NCI-H1930 (cell line): ENCODE data around the gene SALL4.
"Not testable (repeated sequence)": the region's sequence is repeated elsewhere in the genome, so short reads cannot be mapped to it uniquely, and the experiment has no call there.

Source experiments
- DNase-seq, 2 experiments: peaks; one replicate each; lab custom pipeline; 2025; lab: John Stamatoyannopoulos, UW

Gene SALL4

GRCh38 chr20:51738261-51738660 is 64.1 kb downstream of the SALL4 start:
- DNase-seq, result not testable (repeated sequence)

GRCh38 chr20:51736947-51737346 is 65.4 kb downstream of the SALL4 start:
- no peak for DNase-seq

DNA sequence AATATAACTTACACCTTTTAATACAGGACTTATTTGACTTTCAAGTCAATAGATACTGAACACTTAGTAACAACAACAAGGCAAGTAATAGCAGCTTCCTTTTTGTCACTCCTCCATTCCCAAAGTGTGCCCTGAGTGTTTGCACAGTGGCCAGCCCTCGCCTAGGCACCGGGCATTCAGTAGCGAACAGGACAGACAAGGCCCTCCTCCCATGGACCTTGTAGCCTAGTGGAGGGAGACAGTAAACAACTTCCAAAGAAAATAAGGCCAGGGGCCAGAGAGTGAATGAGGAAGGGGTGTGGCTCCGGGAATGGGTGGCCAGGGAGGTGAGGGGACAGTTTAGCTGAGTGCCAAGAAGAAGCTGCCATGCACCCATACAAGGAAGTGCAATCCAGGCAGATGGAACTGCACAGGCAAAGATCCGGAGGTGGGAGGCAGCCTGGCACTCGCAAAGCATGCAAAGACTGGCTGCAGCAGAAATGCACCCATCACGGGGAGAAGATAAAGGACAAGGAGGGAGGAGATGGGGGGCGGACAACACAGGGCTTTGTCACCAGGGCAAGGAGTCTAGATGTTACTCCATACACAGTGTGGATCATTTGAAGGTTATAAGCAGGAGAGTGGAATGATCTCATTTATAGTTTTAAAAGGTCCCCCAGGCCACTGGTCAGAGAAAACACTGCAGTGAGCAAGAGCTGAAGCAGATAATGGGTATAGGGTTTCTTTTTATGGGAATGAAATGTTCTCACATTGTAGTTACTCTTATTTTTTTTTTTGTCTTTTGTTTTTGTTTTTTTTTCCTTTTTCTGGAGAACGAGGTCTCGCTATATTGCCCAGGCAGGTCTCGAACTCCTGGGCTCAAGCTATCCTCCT is 66.4 kb downstream of the SALL4 start:
- no peak for DNase-seq

DNA sequence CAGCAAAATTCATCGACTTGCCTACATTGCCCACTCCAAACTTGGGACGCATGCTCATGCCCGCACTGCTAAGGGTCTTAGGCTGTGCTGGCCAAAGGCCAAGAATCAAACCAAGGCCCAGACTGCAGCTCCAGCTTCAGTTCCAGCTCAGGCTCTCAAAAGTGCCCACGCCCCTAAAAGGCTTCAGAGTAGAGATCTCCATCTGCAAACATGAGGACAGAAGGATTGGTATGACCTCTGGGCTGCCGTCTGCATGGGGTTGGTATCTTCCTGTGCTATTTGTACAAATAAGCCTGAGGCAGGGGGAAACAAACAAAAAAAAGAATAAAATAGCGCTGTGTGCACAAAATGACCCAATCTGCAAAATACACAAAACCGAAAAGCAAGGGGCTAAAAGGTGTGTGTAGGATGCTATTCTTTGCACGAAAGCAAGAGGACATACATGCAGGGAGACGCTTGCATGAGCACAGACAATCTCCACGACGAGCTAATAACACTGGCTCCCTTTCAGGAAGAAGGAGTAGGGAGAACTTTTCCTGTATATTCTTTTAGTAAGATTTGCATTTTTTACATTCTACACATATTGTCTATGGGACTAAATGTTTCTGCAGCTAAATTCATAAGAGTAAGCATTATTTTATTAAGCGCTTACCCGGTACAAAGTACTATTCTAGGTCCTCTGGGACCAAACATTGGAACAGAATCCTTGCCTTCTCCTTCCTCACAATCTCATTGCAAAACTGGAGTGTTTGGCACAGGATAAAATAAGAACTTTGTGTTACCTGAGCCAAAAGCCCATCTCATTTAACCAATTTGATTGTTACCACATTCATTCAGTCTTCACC is 67.2 kb downstream of the SALL4 start:
- no peak for DNase-seq

GRCh38 chr20:51733070-51733469 is 69.3 kb downstream of the SALL4 start:
- DNase-seq, result no peak
